Heart right ventricle (tissue), 16 donors: ENCODE measurements around the gene FBXO9. TPM values are rescaled to one million over a fixed set of nuclear protein-coding genes. Genes with fewer than 3 reads are reported as not detected.

Source experiments
- ATAC-seq, 8 donors: fragments of 200-7000 bp; cut with Tn5 transposase; one replicate each; pipeline ENCODE4 v1.9.1; 2020; ENCODE audit warnings: mild to moderate bottlenecking in 8 of 8, moderate library complexity in 8 of 8, moderate number of reproducible peaks in 1 of 8
- DNase-seq, 2 donors: peaks; one replicate each; pipeline ENCODE4 v3.0.0-alpha.2; 2020
- H3K27ac ChIP-seq, 10 donors: fragments of 200-600 bp; sonication (generic) in 2 of 10; one replicate each; pipeline versions ENCODE4 v1.5.0 to v1.8.0; 2020 to 2022; ENCODE audit warnings: mild to moderate bottlenecking in 3 of 10
- H3K27me3 ChIP-seq, 7 donors: fragments of 200-600 bp; one replicate each; pipeline ENCODE4 v1.8.0; 2021 to 2022; ENCODE audit warnings: mild to moderate bottlenecking in 2 of 7
- H3K36me3 ChIP-seq, 9 donors: fragments of 200-600 bp; sonication (generic) in 1 of 9; one replicate each; pipeline versions ENCODE4 v1.5.0 to v1.8.0; 2020 to 2022; ENCODE audit warnings: mild to moderate bottlenecking in 2 of 9
- H3K4me1 ChIP-seq, 9 donors: fragments of 200-600 bp; sonication (generic) in 1 of 9; one replicate each; pipeline versions ENCODE4 v1.5.0 to v1.8.0; 2020 to 2022; ENCODE audit warnings: mild to moderate bottlenecking in 4 of 9
- H3K4me3 ChIP-seq, 10 donors: fragments of 200-600 bp; sonication (generic) in 2 of 10; one replicate each; pipeline versions ENCODE4 v1.5.0 to v1.8.0; 2020 to 2022; ENCODE audit warnings: mild to moderate bottlenecking in 7 of 10, moderate library complexity in 2 of 10
- H3K9me3 ChIP-seq, 11 donors: fragments of 200-600 bp in 10 of 11; sonication (generic) in 2 of 11; one replicate each; pipeline versions ENCODE4 v1.5.0 to v1.8.0; 2013 to 2022; ENCODE audit warnings: mild to moderate bottlenecking in 2 of 11, control low read depth in 1 of 11, moderate library complexity in 1 of 11
- WGBS, 2 donors: extraction: QIAGEN DNeasy Blood & Tissue Kit; methylation state at CpG; one replicate each; pipeline ENCODE4 v1.1.7; 2013; ENCODE audit warnings: inconsistent platforms in 1 of 2; 5-methylcytosine and 5-hydroxymethylcytosine counted together
- intact Hi-C, 10 donors: fragments of 100-400 bp; cut with DNase I; formaldehyde crosslinking; loops; one replicate each; pipeline versions ENCODE4 v1.11.1 to v1.14.2; 2022
- polyA plus RNA-seq, 2 donors: library from polyadenylated mRNA; stranded (reverse); fragments of 200-250 nt; gene quantifications; one replicate each; pipeline ENCODE4 v1.2.3, GENCODE V29; 2013
- total RNA-seq, 10 donors: library from RNA; stranded (reverse); fragmentation: NEBNext Ultra II Directional in 3 of 10; extraction: Animal tissue kit (Norgen Biotek cat#: 25700) in 3 of 10; gene quantifications; one replicate each; pipeline versions ENCODE4 v1.2.1 to v1.2.4, GENCODE V29; 2021 to 2023
- TF ChIP-seq, protein P1 (sequence below), 9 donors: fragments of 200-600 bp; sonication (generic) in 2 of 9; IDR thresholded peaks; one replicate each; pipeline versions ENCODE4 v1.5.0 to v1.8.0; 2021 to 2022; ENCODE audit warnings: antibody characterized with exemption in 9 of 9, mild to moderate bottlenecking in 5 of 9, moderate library complexity in 1 of 9
- donor health status: Arrhythmogenic right ventricular cardiomyopathy.
- donor health status: ischemic (EF 13 %, LVEDD 7.1; RV severe dilation, severe dysfunction).
- donor health status: healthy with polysubstance abuse.
- donor health status: DM: no; HTN: yes; CAD: no.
- donor health status: DM: no; HTN: no; CAD: no.
- donor health status: ischemic (EF 25% LVEDD 6.9; RV normal size, moderate dysfunction).
- donor health status: ischemic (EF 25% LVEDD 5.7; RV mildly dilated, moderate dysfunction).
- donor health status: healthy.
- donor health status: DM: yes; HTN: yes; CAD: no.
- donor health status: Ischemic cardiomyopathy.
- donor health status: ischemic (EF 35%, LVEDD 5.7; RV mildly dilated, moderate dysfunction).
- donor health status: nonischemic (EF 11% LVEDD 7.7; RV severe dilation, severe dysfunction).
- donor health status: DM: yes; HTN: yes; CAD: no.
- donor health status: PGD.
- donor health status: ischemic (EF 29% LVEDD 5.4; RV normal size, mild dysfunction).
- donor health status: nonischemic (EF 23%, LVEDD 6.1; RV moderate dilation, normal function).

The FBXO9 gene
- total and polyA plus RNA-seq, 12 donors, result 16.8 to 80.8 (median 61.8) TPM

DNA sequence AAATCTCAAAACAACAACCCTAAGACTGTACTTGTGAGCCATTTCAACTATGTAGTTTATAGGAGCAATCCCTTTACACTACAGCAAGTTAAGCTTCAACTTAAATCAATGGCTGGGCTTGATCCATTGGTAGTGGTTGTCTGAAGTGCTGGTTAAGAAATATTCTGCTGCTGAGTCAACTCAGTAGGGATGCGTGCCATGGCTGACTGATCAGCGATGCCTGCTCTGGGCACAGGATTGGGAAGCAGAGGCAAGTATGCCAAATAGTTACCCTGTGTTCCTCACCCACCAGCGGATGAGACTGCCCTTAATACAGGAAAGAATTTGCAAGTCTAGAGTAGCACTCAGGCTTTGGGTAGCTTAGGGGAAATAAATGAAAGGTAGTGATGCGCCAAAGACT is 41.9 kb downstream of the FBXO9 start:
- Histone ChIP-seq H3K4me3 (no peak overlapping the region), H3K4me1 (no peaks in the 10 kb centered on the region), H3K27me3 (no peaks in the 10 kb centered on the region), H3K9me3 (no peaks in the 10 kb centered on the region), H3K36me3 (peaks cover 0 to 27% (median 0%) of the 10 kb centered on the region in 9 donors), H3K27ac (peak overlapping the region in 1 of 10 donors; percentile 31)
- 97 to 98% methylated on average over 4 of the region's 4 CpGs for WGBS, 2 donors
- intact Hi-C loops, result no loop called here
- peak in 1 of 8 donors; percentile 22 for ATAC-seq
- TF ChIP-seq, protein P1, sequence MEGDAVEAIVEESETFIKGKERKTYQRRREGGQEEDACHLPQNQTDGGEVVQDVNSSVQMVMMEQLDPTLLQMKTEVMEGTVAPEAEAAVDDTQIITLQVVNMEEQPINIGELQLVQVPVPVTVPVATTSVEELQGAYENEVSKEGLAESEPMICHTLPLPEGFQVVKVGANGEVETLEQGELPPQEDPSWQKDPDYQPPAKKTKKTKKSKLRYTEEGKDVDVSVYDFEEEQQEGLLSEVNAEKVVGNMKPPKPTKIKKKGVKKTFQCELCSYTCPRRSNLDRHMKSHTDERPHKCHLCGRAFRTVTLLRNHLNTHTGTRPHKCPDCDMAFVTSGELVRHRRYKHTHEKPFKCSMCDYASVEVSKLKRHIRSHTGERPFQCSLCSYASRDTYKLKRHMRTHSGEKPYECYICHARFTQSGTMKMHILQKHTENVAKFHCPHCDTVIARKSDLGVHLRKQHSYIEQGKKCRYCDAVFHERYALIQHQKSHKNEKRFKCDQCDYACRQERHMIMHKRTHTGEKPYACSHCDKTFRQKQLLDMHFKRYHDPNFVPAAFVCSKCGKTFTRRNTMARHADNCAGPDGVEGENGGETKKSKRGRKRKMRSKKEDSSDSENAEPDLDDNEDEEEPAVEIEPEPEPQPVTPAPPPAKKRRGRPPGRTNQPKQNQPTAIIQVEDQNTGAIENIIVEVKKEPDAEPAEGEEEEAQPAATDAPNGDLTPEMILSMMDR (IDR thresholded peaks at IDR 0.05), result no peak
- DNase-seq, result no peak

DNA sequence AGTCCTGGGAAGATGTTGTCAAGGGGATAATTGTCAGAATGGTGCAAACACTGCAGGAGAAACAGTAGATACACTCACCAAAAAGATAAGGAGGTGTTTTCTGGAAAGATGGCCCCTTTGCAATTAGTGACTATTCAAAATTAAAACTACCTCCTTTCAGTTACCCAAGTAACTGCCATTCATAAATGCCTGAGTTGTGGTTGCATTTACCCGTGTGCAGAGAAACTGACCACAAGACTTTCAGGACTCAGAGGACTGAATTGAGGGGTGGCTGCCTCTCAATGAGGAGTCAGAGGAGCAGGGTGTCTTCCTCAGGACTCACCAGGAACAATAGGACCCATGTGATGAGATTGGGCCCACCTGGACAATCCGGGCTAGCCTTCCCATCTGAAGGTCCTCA is 44.4 kb downstream of the FBXO9 start:
- intact Hi-C loops, result no loop called here
- Histone ChIP-seq H3K4me1 (no peaks in the 10 kb centered on the region), H3K27ac (no peak overlapping the region), H3K9me3 (no peaks in the 10 kb centered on the region), H3K4me3 (no peak overlapping the region), H3K36me3 (peaks cover 0 to 6% (median 0%) of the 10 kb centered on the region in 9 donors), H3K27me3 (no peaks in the 10 kb centered on the region)
- 93 to 95% methylated on average over 2 of the region's 2 CpGs for WGBS, 2 donors
- TF ChIP-seq, protein P1 (IDR thresholded peaks at IDR 0.05), result no peak
- DNase-seq (no peak), ATAC-seq (no peak)

DNA sequence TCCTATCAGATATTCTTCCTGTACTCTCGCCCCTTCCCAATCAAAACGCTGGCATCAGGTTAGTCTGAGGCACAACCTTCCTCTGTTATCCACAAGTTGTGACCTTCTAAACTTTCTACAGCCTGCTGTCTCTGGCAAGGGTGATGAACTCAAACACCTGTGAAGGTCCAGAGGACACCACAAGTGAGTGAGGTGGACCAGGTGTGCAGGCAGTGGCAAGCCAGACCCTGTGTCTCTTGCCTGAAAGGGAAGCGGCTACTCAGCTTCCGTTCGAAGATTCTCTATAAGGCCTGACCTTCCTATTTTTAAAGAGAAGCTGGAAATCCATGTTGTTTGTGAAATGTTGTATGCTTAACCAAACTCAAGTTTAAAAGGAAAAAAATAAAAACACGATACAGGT is 46.7 kb downstream of the FBXO9 start:
- intact Hi-C loops, result no loop called here
- no peak overlapping the region for H3K27ac ChIP-seq
- ATAC-seq, result no peak
- H3K9me3 ChIP-seq, result peaks cover 0 to 8% (median 0%) of the 10 kb centered on the region in 11 donors
- WGBS, 2 donors, result 84 to 88% methylated on average over 6 of the region's 6 CpGs
- no peak for DNase-seq
- no peaks in the 10 kb centered on the region for H3K27me3 ChIP-seq
- no peaks in the 10 kb centered on the region for H3K36me3 ChIP-seq
- TF ChIP-seq, protein P1 (IDR thresholded peaks at IDR 0.05), result no peak
- H3K4me3 ChIP-seq, result no peak overlapping the region
- no peaks in the 10 kb centered on the region for H3K4me1 ChIP-seq

DNA sequence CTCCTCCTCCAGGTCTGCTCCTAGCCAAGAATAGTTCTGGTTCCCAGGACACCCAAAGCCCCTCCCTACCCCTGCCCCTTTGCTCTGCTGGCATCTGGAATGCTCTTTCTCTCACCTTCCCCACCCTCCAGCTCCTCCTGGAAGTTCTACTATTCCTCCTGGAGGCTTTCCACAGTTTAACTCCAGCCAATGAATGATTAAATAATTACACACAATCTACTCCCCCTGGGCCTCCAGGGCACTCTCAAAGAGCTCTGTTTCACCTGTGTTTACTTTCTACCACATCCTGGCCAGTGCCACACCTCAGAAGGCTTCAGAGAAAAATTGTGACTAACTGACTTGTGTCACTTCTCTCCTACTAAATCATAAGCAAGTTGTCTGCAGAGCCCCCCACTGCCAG is 47.2 kb downstream of the FBXO9 start:
- H3K27me3 ChIP-seq, result no peaks in the 10 kb centered on the region
- H3K4me3 ChIP-seq, result no peak overlapping the region
- no peak overlapping the region for H3K27ac ChIP-seq
- ATAC-seq, result no peak
- no peak for DNase-seq
- H3K36me3 ChIP-seq, result no peaks in the 10 kb centered on the region
- no peaks in the 10 kb centered on the region for H3K4me1 ChIP-seq
- peaks cover 0 to 8% (median 0%) of the 10 kb centered on the region in 11 donors for H3K9me3 ChIP-seq
- TF ChIP-seq, protein P1 (IDR thresholded peaks at IDR 0.05), result no peak
- intact Hi-C loops, result no loop called here
